K562 (cell line): ENCODE data around the gene SBF1.

ENCODE experiments used
- EZH2 ChIP-seq: IDR thresholded peaks from 2 replicates; pipeline ENCODE4 v1.6.1; 2012; ENCODE audit warnings: low read depth, mild to moderate bottlenecking, inconsistent platforms, low read length, borderline replicate concordance
- IFI16 ChIP-seq: fragments of 250-450 bp; sonication (Bioruptor Pico); IDR thresholded peaks from 2 replicates; pipeline ENCODE4 v2.1.2; 2022; ENCODE audit warnings: mild to moderate bottlenecking, inconsistent platforms
- TF ChIP-seq, protein P1 (sequence below): fragments of 200-800 bp; sonication (Bioruptor generic); IDR thresholded peaks from 2 replicates; pipeline ENCODE4 v1.6.1; 2017; ENCODE audit warnings: missing genetic modification characterization, missing compliant biosample characterization

DNA sequence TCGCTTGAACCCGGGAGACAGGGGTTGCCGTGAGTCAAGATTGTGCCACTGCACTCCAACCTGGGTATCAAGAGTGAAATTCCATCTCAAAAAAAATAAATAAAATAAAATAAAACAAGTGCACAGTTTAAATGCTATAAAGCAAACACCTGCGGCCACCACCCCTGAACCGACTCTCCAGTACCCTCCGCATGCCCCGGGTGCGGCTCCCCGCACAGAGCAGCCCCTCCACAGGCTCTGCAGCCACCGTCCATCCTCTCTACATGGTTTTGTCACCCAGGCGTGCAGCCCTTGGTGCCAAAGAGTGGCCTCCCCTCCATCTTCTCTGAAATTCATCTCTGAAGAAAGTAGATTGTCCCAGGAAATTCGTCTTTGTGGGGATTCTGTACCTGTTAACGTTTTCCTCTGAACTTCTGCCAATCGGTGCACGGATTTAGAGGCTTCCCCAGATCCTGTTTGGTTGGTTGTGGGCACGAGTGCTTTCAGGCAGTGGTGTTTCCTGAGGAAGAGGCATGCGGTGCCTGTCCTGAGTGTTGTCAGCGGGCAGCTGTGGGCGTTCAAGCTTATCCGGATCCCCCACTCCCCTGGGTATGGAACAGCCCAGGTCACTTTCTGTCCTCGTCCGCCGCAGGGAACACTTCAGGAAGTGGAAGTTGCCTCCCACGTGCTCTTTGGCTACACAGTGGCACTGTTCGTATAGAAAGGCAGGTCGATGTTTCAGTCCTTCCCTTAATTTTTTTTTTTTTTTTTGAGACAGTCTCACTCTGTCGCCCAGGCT lies 15.9 kb upstream of the SBF1 start:
- TF ChIP-seq EZH2, result no peak
- TF ChIP-seq, protein P1, sequence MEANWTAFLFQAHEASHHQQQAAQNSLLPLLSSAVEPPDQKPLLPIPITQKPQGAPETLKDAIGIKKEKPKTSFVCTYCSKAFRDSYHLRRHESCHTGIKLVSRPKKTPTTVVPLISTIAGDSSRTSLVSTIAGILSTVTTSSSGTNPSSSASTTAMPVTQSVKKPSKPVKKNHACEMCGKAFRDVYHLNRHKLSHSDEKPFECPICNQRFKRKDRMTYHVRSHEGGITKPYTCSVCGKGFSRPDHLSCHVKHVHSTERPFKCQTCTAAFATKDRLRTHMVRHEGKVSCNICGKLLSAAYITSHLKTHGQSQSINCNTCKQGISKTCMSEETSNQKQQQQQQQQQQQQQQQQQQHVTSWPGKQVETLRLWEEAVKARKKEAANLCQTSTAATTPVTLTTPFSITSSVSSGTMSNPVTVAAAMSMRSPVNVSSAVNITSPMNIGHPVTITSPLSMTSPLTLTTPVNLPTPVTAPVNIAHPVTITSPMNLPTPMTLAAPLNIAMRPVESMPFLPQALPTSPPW (CRISPR knock-in tag), result no peak
- no peak for TF ChIP-seq IFI16
